ENCODE measurements around the gene HAND2.

The HAND2 gene

GRCh38 chr4:173514641-173515217 is 15.3 kb downstream of the HAND2 start:
- TF ChIP-seq POLR2AphosphoS5 (IDR thresholded peaks at IDR 0.05; ENCODE audit: low read depth) (no peak), SPI1 (IDR thresholded peaks at IDR 0.05; ENCODE audit: borderline replicate concordance, low read depth) (no peak)
- Histone ChIP-seq H3K27ac (replicated peaks) (no peak overlapping the region), H3K4me3 (replicated peaks; ENCODE audit: insufficient read depth, low read length) (no peak overlapping the region), H3K27me3 (ENCODE audit: insufficient read depth, poor library complexity, severe bottlenecking) (peaks cover 82% of the 10 kb centered on the region)
- DNase-seq (ENCODE audit: low read depth in 1 of 2, low spot score in 1 of 2), result no peak

GRCh38 chr4:173513651-173514050 is 16.4 kb downstream of the HAND2 start:
- TF ChIP-seq POLR2AphosphoS5 (IDR thresholded peaks at IDR 0.05; ENCODE audit: low read depth) (no peak), SPI1 (IDR thresholded peaks at IDR 0.05; ENCODE audit: borderline replicate concordance, low read depth) (no peak), CTCF (IDR thresholded peaks at IDR 0.05; ENCODE audit: insufficient read depth, low read length) (no peak), GABPA (IDR thresholded peaks at IDR 0.05; ENCODE audit: low read depth) (no peak), REST (IDR thresholded peaks at IDR 0.05; ENCODE audit: insufficient replicate concordance, low read depth) (no peak)
- no peak for DNase-seq (ENCODE audit: low read depth in 1 of 2, low spot score in 1 of 2)
- Histone ChIP-seq H3K27me3 (ENCODE audit: insufficient read depth, poor library complexity, severe bottlenecking) (peaks cover 78% of the 10 kb centered on the region), H3K4me3 (replicated peaks; ENCODE audit: insufficient read depth, low read length) (no peak overlapping the region), H3K27ac (replicated peaks) (no peak overlapping the region)

GRCh38 chr4:173511787-173512361 is 18.2 kb downstream of the HAND2 start:
- Histone ChIP-seq H3K27ac (replicated peaks) (no peak overlapping the region), H3K27me3 (ENCODE audit: insufficient read depth, poor library complexity, severe bottlenecking) (peaks cover 76% of the 10 kb centered on the region), H3K4me3 (replicated peaks; ENCODE audit: insufficient read depth, low read length) (no peak overlapping the region)
- TF ChIP-seq GABPA (IDR thresholded peaks at IDR 0.05; ENCODE audit: low read depth), result no peak
- no peak for TF ChIP-seq CTCF (IDR thresholded peaks at IDR 0.05; ENCODE audit: insufficient read depth, low read length)
- TF ChIP-seq SPI1 (IDR thresholded peaks at IDR 0.05; ENCODE audit: borderline replicate concordance, low read depth), result no peak
- no peak for TF ChIP-seq REST (IDR thresholded peaks at IDR 0.05; ENCODE audit: insufficient replicate concordance, low read depth)
- no peak for TF ChIP-seq POLR2AphosphoS5 (IDR thresholded peaks at IDR 0.05; ENCODE audit: low read depth)
- no peak for DNase-seq (ENCODE audit: low read depth in 1 of 2, low spot score in 1 of 2)

- H3K4me3 ChIP-seq (replicated peaks; ENCODE audit: insufficient read depth, low read length), result peak overlapping the region; percentile 47
- no peak overlapping the region for H3K27ac ChIP-seq (replicated peaks)
- TF ChIP-seq SPI1 (IDR thresholded peaks at IDR 0.05; ENCODE audit: borderline replicate concordance, low read depth), result peak; percentile 55; the same call in 1 of the 2 replicates
- no peak for TF ChIP-seq POLR2AphosphoS5 (IDR thresholded peaks at IDR 0.05; ENCODE audit: low read depth)
- no peak for TF ChIP-seq REST (IDR thresholded peaks at IDR 0.05; ENCODE audit: insufficient replicate concordance, low read depth)
- no peak for TF ChIP-seq CTCF (IDR thresholded peaks at IDR 0.05; ENCODE audit: insufficient read depth, low read length)
- no peak for TF ChIP-seq GABPA (IDR thresholded peaks at IDR 0.05; ENCODE audit: low read depth)
- DNase-seq (ENCODE audit: low read depth in 1 of 2, low spot score in 1 of 2), result peak in 1 of 2 experiments; percentile 31
- peaks cover 61% of the 10 kb centered on the region for H3K27me3 ChIP-seq (ENCODE audit: insufficient read depth, poor library complexity, severe bottlenecking)
Measured at GRCh38 chr4:173509036-173510001, 20.7 kb downstream of the HAND2 start.

All from HL-60 (cell line).